ENCODE data around the gene C16orf92. TPM values are rescaled to one million over a fixed set of nuclear protein-coding genes. Genes with fewer than 3 reads are reported as not detected.

The C16orf92 gene
- total and polyA plus RNA-seq, 2 of the 8 experiments (the other 6 are each of a cell fraction or from before 2014, with no cell fraction given): not detected

GRCh38 chr16:30017277-30017656 lies 5.7 kb upstream of the C16orf92 start:
- H2BK20ac ChIP-seq (ENCODE audit: low read length): no peak overlapping the region
- H3K23ac ChIP-seq (ENCODE audit: insufficient read length): no peak overlapping the region
- WGBS, 2 experiments (ENCODE audit: extremely low coverage in 1 of 2, insufficient coverage in 1 of 2, insufficient read length in 1 of 2, insufficient replicate concordance in 2 of 2, low coverage in 1 of 2, low lambda C conversion rate in 2 of 2, missing lambda C conversion rate in 1 of 2): 89% methylated on average over 2 of the region's 2 CpGs; no CpG with 5 or more reads in 1 of the 2 experiments
- H3K23me2 ChIP-seq (ENCODE audit: low read depth, low read length): 0 out of 2 replicates have a peak, but pooled peaks cover 2% of the 10 kb centered on the region
- peaks cover 0 to 2% (median under 1%) of the 10 kb centered on the region in 4 experiments; a peak in 3 of 7 replicates for H3K27me3 ChIP-seq (replicated peaks in 1 of 4; ENCODE audit: control insufficient read depth in 3 of 4, extremely low read depth in 1 of 4, insufficient read depth in 3 of 4, low read length in 3 of 4)
- DNase-seq (ENCODE audit: low read depth in 1 of 2, low spot score in 2 of 2) (no peak), FAIRE-seq (no peak)
- TF ChIP-seq MAFK (IDR thresholded peaks at IDR 0.05; ENCODE audit: low read depth, low read length): no peak
- 0 out of 2 replicates have a peak, but pooled peaks have one; percentile 19 for TF ChIP-seq KDM1A (IDR thresholded peaks at IDR 0.05; ENCODE audit: borderline replicate concordance, low read length)
- no peak for TF ChIP-seq RBBP5 (IDR thresholded peaks at IDR 0.05; ENCODE audit: borderline replicate concordance, low read depth, low read length)
- no peak overlapping the region for H3K56ac ChIP-seq (replicated peaks; ENCODE audit: insufficient read length, low read depth, low read length)
- no peaks in the 10 kb centered on the region for H3K4me1 ChIP-seq (replicated peaks in 1 of 4; ENCODE audit: control insufficient read depth in 3 of 4, insufficient read depth in 4 of 4, low read length in 3 of 4)
- H3K79me2 ChIP-seq (ENCODE audit: control insufficient read depth in 1 of 2, insufficient read depth in 2 of 2, low read length in 2 of 2): no peaks in the 10 kb centered on the region
- H2BK12ac ChIP-seq (ENCODE audit: low read depth, low read length): no peak overlapping the region
- no peak overlapping the region for H3K4me2 ChIP-seq (ENCODE audit: insufficient read depth in 1 of 2, low read depth in 2 of 2, low read length in 2 of 2)
- no peak overlapping the region for H3K9ac ChIP-seq (replicated peaks in 1 of 4; ENCODE audit: extremely low read depth in 1 of 4, low read depth in 3 of 4, low read length in 3 of 4)
- H3K14ac ChIP-seq (ENCODE audit: insufficient read length): no peak overlapping the region
- ChIA-PET POLR2A (ENCODE audit: partially characterized antibody) (interaction anchor here (2.9 kb wide), 1 partner anchor 11 kb away, joined by 11 read pairs; no protein-coding TSS in a partner anchor), CTCF (ENCODE audit: partially characterized antibody) (interaction anchor here (1.8 kb wide), 1 partner anchor 9 kb away, joined by 6 read pairs; no protein-coding TSS in a partner anchor)
- no peaks in the 10 kb centered on the region for H4K20me1 ChIP-seq (replicated peaks in 1 of 2; ENCODE audit: control insufficient read depth in 1 of 2, insufficient read depth in 2 of 2, low read length in 2 of 2)
- H3K9me3 ChIP-seq (ENCODE audit: insufficient read depth in 2 of 2, low read depth in 1 of 2, low read length in 1 of 2): no peaks in the 10 kb centered on the region
- H4K91ac ChIP-seq (replicated peaks; ENCODE audit: insufficient read length, low read length): no peak overlapping the region
- H3K27ac ChIP-seq (ENCODE audit: low read depth, low read length): no peak overlapping the region
- H3K4me3 ChIP-seq (ENCODE audit: extremely low read depth in 1 of 4, insufficient read depth in 2 of 4, low read depth in 3 of 4, low read length in 4 of 4): no peak overlapping the region
- no peak overlapping the region for H2AFZ ChIP-seq (ENCODE audit: low read length)
- H4K8ac ChIP-seq (ENCODE audit: extremely low read depth, insufficient read depth, low read length): no peak overlapping the region
- H4K5ac ChIP-seq (ENCODE audit: insufficient read length, low read depth, low read length): no peak overlapping the region
- H2BK5ac ChIP-seq (ENCODE audit: low read depth, low read length): no peak overlapping the region
- H3K18ac ChIP-seq (ENCODE audit: extremely low read depth, low read length): no peak overlapping the region
- no peaks in the 10 kb centered on the region for H3K36me3 ChIP-seq (ENCODE audit: control insufficient read depth in 2 of 4, insufficient read depth in 4 of 4, low read length in 3 of 4)
- H2BK120ac ChIP-seq (replicated peaks; ENCODE audit: low read depth, low read length): no peak overlapping the region
- no peak overlapping the region for H3K4ac ChIP-seq (replicated peaks; ENCODE audit: insufficient read length, low read depth, low read length)
- H3K79me1 ChIP-seq (ENCODE audit: low read depth, low read length): no peaks in the 10 kb centered on the region
- no peak overlapping the region for H2AK5ac ChIP-seq (ENCODE audit: low read depth, low read length)
- H2BK15ac ChIP-seq (ENCODE audit: low read length): no peak overlapping the region

Measured in H1 (cell line).